ENCODE results near the gene FAM114A1.
A peak's percentile ranks its signal among the peaks of the same experiment; 100 is the strongest.

The FAM114A1 gene

GRCh38 chr4:38983787-38984598, 116.4 kb downstream of the FAM114A1 start:
- TF ChIP-seq CTCF (conservative IDR thresholded peaks at IDR 0.05): no peak
- H3K27ac ChIP-seq: peak overlapping the region; percentile 85

GRCh38 chr4:38985410-38986100, 117.9 kb downstream of the FAM114A1 start:
- no peak for TF ChIP-seq CTCF (conservative IDR thresholded peaks at IDR 0.05)
- peak overlapping the region; percentile 85 for H3K27ac ChIP-seq

GRCh38 chr4:38987491-38987890, 119.9 kb downstream of the FAM114A1 start:
- peak overlapping the region; percentile 85 for H3K27ac ChIP-seq
- no peak for TF ChIP-seq CTCF (conservative IDR thresholded peaks at IDR 0.05)

GRCh38 chr4:38988353-38988752, 120.7 kb downstream of the FAM114A1 start:
- peak overlapping the region; percentile 85; the same call in 1 of the 2 replicates for H3K27ac ChIP-seq

GRCh38 chr4:38989487-38989886, 121.9 kb downstream of the FAM114A1 start:
- peak overlapping the region; percentile 85; the same call in 1 of the 2 replicates for H3K27ac ChIP-seq
- no peak for TF ChIP-seq CTCF (conservative IDR thresholded peaks at IDR 0.05)

GRCh38 chr4:38990241-38990640, 122.6 kb downstream of the FAM114A1 start:
- H3K27ac ChIP-seq: peak overlapping the region; percentile 85; the same call in 1 of the 2 replicates
- TF ChIP-seq CTCF (conservative IDR thresholded peaks at IDR 0.05): no peak

GRCh38 chr4:38993683-38994082, 126.1 kb downstream of the FAM114A1 start:
- H3K27ac ChIP-seq: peak overlapping the region; percentile 73; the same call in 1 of the 2 replicates
- TF ChIP-seq CTCF (conservative IDR thresholded peaks at IDR 0.05): peak; percentile 73

Measured in VCaP (cell line).